HG03575 (cell line): ENCODE data around the gene PMIS2.

Experiments used
- ATAC-seq: cut with Tn5 transposase; IDR thresholded peaks from one replicate; pipeline ENCODE4 v1.9.1; 2021; ENCODE audit not compliant: unreplicated experiment, insufficient number of reproducible peaks, low FRiP score; ENCODE audit errors: extremely low read depth

Gene PMIS2

DNA sequence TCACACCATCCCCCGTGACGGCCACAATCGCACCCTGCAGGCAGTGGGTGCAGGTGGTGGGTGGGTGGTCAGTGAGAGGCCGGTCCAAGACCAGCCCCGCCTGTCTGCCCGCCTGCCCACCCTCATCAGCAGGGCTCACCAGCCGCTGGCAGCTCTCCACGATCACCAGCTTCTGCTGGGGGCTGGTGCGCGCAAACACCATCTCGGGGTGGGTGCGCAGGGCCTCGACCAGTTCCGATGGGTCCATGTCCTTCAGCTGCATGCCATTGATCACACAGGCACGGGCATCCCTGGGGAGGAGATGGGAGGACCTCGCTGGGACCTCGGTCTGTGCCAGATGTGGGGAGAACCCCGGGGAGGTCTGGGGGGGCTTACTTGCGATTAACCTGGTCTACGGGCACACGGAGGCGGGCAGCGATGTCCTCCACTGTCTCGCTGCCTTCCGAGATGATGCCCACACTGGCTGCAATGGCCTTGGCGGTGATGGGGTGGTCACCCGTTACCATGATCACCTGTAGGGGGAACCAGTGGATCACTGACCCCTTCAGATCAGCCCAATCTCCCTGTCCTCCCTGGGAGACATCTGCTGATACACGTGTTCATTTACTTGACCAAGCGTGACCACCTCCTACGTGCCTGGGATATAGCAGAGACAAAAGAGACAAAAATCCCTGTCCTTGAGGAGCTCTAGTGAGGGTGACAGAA lies 30.5 kb upstream of the PMIS2 start:
- ATAC-seq: no peak

DNA sequence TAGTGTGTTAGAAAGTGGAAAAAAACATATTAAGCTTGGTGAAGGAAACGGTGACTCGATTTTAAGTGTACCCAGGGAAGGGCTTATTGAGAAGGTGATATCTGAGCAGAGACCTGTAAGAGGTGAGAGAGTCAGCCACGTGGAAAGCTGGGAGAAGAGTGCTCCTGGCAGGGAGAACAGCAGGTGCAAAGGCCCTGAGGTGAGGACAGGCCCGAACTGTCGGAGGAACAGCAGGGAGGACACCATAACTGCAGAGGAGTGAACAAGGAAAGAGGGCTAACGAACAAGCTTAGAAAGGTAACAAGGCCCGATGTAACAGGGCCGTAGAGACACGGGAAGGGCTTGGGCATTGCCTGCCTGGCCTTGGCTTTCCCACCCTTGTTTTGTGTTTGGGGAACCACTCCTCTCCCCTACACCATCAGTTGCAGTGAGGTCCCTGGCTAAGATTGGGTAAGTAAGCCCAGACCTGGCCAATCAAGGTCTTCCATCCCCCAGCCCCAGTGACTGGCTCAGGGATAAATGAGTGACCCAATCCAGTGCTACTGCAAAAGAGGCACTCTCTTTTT lies 29.9 kb upstream of the PMIS2 start:
- no peak for ATAC-seq

DNA sequence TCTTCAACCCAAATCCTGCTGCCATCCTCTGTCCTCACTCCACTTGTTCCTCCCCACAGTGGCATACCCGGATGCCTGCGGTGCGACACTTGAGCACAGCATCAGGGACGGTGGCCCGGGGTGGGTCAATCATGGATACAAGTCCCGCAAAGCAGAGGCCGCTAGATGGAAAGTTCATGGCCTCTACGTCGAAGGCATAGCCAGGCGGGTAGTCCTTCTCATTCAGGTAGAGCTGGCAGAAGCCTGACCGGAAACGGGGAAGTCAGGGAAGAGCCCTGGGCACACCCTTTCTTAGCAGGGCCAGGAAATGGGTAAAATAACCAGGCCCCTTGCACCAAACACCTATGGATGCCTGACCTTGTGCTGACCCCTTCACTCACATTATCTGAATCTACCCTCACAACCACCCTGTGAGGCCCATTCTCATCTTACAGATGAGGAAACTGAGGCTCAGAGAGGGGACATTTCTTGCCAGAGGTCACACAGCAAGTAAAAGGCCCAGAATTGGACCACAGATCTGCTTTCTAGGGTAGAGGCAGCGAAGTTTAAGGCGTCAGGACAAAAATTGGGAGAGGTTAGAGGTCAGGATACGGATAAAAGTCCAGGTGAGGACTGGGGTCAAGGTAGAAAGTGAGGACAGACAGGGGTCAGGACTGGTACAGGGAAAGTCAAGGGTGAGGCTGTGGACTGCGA lies 29.0 kb upstream of the PMIS2 start:
- ATAC-seq: no peak

DNA sequence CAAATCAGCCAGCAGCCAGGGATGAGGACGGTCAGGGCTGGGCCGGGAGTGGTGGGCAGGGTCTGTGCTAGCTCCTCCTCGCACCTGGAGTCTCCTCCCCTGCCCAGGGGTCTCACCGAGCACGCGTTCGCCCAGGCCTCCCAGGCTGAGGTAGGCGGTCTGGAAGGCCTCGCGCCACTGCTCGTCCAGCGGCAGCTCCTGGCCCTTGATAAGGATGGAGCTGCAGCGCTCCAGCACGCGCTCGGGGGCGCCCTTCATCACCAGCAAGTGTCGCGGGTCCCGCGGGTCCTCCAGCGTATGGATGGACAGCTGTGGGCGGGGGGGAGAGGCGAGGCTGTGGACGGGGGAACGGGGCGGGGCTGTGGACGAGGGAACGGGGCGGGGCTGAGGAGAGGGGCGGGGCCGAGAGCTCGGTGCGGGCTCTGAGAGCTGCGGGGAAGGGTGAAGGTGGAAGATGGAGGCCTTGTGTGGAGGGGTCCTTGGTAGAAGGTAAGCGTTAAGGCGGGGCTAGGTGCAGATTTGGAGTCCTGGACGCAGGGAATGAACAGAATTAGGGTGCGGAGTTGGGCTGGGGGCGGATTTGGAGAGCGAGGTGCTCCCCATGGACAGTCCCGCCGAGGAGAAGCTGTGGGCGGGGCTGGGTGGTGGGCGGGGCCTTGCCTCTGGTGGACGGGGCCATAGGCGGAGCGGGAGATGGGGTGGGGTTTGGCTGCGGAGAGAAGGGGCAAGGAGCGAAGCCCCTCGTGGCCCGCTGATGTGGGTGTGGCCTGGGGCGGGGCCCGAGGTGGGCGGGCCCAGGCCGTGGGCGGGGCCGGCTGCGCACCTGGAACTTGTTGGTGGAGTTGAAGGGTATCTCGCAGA lies 28.2 kb upstream of the PMIS2 start:
- ATAC-seq: no peak

DNA sequence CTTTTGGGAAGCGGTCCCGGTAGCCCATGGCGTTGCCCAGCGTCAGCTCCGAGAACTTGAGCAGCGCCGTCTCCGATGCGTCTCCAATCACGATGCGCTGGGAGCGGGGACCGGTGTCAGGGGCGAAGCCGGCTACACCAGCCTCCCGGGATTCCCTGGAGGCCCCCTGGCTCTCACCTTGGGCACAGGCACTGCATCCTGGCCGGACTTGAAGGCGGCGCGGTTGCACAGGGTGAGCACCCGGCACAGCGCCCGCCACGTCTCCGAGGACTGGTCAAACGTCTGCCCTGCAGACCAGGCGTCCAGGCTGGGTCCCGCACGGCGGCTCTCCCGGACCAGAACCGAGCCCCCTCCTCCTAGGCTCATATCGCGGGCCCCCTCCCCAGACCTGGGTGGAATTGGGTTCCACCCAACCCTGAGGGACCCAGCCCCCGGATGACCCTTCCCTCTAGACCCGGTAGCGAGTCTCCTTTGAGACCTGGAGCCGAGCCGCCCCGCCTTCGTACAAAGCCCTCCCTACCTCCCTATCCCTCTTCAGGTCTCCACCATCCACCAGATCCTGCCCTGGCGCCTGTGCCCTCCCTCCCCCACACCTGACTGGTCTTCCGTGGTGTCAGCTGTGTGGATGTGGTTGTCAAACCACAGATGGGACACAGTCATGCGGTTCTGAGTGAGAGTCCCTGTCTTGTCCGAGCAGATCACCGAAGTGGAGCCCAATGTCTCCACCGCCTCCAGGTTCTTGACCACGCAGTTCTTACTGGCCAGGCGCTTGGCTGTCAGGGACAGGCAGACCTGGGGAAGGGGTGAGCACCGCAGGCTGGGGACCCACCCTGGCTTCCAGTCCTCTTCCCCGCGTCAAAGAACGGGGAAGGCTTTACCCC lies 27.3 kb upstream of the PMIS2 start:
- no peak for ATAC-seq

DNA sequence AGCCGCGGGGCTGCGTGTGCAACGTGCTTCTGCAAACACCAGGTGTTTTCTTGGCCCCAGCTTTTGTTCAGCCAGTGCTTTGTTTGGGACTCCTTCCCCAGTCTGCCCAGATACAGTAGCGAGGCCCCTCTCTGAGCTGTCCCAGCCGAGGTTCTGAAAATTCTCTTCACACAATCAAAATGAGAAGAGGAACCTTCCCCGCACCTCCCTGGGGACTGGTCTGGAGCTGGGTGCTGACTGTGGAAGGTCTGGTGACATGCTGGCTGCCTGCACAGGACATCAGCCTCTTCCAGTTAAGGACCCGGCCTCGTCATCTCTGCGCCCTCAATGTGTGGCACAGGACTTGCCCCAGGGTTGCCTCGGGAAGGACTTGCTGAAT lies 26.7 kb upstream of the PMIS2 start:
- ATAC-seq: no peak

DNA sequence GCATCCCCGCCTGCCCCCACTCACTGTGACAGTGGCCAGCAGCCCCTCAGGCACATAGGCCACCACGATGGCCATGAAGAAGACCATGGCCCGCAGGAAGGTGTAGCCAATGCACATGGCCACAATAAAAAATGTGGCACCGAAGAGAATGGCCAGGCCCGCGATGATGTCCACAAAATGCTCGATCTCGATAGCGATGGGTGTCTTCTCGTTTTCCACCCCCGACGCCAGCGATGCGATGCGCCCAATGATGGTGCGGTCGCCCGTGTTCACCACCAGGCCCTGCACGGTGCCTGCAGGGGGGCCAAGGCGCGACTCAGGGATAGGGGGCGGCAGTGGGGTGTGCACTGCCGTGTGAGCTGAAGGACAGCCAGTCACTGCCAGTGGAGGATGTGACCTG lies 26.2 kb upstream of the PMIS2 start:
- no peak for ATAC-seq

DNA sequence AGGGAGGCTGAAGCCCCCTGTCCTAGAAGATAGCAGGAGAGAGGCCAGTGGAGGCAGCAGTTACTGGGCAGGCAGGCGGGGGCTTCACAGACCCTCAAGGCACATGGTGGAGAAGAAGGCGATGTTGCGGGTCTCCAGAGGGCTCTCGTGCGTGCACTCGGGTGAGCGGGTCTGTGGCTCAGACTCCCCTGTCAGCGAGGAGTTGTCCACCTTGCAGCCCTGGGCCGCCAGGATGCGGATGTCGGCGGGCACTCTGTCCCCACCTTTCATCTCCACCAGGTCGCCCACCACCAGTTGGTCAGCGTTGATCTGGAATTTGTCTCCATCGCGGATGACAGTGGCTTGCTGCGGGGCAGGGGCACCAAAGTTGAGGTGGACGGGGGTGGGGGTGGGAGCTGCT lies 25.7 kb upstream of the PMIS2 start:
- ATAC-seq: no peak

DNA sequence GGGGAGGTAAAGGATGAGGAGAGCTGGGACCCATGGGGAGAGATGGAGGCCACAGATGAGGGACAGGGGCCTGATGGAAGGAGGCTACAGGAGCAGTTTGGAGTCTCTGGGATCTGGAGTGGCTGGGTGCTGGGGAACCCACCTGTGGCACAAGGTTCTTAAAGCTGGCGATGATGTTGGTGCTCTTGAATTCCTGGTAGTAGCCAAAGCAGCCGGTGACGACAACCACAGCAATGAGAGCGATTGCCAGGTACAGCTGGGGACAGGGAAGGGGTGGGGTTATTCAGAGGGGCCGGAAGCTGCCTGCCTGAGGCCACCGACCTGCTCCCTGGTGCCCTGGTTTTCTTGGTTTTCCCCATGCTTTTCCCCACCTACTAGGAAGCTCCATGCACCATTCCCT lies 25.3 kb upstream of the PMIS2 start:
- ATAC-seq: no peak

DNA sequence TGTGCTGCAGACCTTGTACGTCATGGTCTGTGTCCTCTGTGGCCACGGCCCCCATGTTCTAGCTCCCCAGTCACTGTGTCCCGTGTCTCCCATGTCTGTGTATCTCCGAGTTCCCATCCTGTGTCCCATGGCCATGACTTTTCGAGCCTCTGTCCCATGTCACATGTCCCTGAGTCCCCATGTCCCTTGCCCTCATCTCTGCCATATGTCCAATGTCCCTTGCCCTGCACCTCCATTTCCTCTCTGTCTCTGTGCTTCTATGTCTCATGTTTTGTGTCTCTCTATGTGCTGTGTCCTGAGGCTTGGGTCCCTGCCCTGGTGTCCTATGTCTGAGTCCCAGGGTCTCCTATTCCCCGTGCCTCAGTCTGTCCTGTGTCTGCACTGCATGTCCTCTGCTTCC lies 24.5 kb upstream of the PMIS2 start:
- no peak for ATAC-seq

DNA sequence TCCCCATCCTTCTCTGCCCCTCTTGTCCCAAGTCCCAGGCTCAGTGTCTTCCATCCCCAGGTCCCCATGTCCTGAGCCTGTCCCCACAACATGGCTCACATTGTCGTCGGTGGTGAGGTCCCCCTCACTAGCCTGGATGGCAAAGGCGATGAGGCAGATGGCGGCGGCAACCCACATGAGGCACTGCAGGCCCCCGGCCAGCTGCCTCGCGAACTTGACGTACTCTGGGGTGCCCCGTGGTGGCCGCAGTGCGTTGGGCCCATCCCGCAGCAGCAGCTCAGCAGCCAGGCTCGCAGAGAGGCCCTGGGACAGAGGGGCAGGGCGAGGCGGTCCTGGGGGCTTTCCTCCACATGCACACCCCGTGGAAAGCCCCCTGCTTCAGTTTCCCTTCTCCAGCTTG lies 23.6 kb upstream of the PMIS2 start:
- no peak for ATAC-seq

DNA sequence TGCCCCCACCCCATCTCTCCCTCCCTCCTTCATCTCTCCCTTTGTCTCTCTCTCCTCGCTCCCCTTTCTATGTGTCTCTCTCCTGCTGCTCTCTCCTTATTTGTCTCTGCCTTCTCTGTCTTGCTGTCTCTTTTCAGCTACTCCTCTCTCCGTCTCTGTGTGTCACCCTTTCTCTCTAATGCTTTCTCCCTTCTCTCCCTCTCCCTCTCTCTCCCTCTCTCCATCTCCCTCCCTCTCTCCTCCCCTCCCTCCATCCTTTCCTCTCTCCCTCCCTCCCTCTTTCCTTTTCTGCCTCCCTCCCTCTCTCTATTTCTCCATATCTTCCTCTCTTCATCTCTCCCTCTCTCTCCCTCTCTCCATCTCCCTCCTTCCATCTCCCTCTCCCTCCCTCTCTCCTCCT lies 23.2 kb upstream of the PMIS2 start:
- ATAC-seq: no peak

DNA sequence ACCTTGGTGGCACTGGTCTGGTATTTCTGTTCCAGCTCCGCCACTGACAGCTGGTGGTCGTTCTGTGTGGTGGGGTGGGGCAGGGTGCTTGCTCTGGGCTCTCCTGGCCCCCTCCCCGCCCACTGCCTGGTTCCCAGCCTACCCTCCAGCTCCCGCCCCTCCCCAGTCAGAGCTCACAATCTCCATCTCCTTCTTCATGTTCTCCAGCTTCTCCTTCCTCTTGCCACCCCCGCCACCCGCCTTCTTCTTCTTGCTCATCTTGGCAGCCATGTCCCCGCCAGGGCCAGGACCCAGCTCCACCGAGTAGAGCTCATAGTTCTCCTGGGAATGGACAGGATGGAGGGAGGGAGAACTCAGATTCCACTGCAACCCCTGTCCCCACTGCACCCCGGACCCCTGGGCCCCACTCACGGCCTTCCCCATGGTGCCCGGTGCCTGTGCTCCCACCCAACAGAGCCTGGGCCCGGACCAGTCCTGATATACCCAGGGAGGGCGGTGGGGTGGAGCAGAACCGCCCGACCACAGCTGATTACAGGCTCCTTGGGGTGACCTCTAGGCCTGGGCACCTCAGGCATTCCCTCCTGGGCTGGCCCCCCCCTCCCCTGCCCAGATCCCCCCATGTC lies 22.7 kb upstream of the PMIS2 start, which contains the start of gene ATP4A:
Gene ATP4A, minus strand, starts transcription at position 452 of the 623 bp plus-strand sequence. Its CDS starts 29 bp downstream, at position 423.
- ATAC-seq: no peak

DNA sequence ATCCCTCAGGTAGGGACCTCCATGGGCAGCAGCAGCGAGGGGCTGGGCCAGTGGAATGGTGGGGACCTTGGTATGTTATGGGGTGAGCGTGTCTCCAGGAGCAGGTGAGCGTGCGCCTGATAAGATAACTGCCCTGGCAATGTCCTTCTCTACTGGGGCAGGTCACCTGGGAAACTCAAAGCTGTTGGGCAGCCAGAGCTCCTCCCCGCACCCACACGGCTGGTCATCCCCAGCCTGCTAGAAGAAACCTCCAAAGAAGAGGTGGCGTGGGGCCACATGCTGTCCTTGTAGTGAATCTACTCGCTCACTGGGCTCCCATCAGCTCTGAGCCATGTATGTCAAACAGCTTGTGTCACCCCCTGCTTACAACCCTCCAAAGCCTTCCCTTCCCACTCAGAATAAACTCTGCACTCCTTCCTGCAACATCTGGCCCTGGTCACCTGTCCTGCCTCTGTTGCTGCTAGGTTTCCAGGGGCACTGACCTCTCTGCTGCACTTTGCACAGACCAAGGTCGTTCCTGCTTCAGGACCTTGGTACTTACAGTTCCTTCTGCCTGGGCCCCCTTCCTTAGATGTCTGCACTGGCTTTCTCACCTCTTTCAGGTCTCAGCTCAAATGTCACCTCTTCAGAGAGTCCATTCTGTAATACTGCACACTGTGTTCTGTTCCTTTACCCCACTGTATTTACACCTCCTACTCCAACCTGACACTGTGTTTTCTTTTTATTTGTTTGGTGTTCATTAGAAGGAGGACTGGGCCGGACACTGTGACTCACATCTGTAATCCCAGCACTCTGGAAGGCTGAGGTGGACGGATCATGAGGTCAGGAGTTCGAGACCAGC lies 20.7 kb upstream of the PMIS2 start:
- ATAC-seq: no peak

DNA sequence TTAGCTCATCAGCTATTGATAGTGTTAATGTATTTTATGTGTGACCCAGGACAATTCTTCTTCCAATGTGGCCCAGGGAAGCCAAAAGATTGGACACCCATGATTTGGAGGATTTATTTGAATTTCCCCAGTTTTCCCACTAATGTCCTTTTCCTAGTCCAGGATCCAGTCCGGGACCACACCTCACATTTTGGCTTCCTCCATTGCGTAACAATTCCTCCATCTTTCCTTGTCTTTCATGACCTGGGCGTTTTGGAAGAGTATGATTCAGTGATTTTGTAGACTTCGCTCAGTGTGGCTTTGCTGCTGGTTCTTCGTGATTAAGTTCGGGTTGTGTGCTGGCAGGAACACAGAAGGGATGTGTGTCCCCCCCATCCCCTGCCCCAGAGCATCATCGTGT lies 19.2 kb upstream of the PMIS2 start:
- no peak for ATAC-seq

DNA sequence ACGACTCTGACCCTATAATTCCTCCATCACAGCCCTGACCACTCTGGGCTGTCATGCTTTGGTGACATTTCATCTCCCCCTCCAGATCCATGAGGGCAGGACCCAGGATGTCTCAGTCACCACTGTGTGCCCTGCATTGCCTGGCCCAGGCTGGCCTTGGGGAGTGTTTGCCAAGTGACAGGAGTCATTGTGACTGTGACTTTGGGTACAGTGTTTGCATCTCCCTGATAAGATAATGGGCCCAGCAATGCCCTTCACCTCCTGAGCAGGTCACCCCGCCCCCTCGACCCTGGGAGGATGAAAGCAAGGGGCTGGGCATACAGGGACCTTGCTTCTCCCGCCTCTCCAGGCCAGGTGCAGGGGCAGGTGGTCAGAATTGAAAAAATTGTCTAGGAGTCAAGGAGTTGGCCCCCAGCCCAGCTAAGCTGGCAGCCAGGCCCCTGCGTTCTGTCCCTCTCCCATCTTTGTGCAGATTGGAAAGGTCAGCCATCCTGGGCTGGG lies 16.6 kb upstream of the PMIS2 start:
- ATAC-seq: no peak

DNA sequence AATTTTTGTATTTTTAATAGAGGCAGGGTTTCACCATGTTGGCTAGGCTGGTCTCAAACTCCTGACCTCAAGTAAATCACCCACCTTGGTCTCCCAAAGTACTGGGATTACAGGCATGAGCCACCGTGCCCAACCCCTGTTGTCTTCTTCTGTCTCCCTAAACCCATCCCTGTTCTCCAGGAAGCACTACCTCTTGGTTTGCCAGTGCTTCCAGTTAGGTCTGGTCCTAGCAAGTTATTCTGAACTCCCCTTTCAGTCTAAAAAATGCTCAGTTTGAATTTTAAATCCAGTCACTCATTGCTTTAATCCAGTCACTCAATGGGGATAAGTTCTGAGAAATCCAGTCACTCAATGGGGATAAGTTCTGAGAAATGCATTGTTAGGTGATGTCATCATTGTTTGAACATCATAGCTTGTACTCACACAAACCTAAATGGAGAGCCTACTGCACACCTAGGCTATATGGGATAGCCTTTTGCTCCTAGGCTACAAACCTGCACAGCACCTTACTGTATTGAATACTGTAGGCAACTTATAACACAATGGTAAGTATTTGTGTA lies 14.5 kb upstream of the PMIS2 start:
- ATAC-seq: no peak
